Fibroblast of villous mesenchyme (primary cell): ENCODE results near the gene MRPL32. TPM values are rescaled to one million over a fixed set of nuclear protein-coding genes. Genes with fewer than 3 reads are reported as not detected.
A peak's percentile ranks its signal among the peaks of the same experiment; 100 is the strongest.

Experiments used
- DNase-seq: peaks from one replicate; pipeline ENCODE4 v3.0.0-alpha.2; 2010; ENCODE audit warnings: low read depth
- H3K4me3 ChIP-seq: 2 replicates; pipeline ENCODE4 v1.5.1; 2011; ENCODE audit warnings: low read depth, mild to moderate bottlenecking, low read length
- total RNA-seq: library from RNA; depleted of rRNA; stranded (reverse); fragments of >200 nt; gene quantifications from 2 replicates; pipeline ENCODE4 v1.2.3, GENCODE V29; 2012
- TF ChIP-seq, protein P1 (sequence below): IDR thresholded peaks from 2 replicates; pipeline ENCODE4 v1.5.1; 2012; ENCODE audit warnings: low read depth, mild to moderate bottlenecking, low read length; ENCODE audit not compliant: insufficient read depth

Gene MRPL32
- total RNA-seq, 1 donor: 46.6 TPM

DNA sequence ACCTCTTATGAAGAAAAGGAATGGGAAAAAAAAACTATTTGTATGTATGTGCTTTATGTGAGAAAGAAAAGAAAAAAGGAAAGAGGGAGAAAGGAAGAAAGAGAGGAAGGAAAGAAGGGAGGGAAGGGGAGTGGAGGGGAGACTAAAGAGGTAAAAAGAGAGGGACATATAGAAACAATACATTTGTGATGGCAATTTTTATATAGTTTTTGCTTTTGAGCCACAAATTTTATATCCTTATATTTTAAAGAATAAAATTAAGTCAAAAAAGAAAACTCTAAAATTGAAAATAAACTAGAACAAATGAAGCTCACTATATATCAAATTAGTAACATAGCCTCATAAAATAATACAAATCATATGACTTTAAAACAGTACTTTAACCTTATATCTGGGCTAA, 31.3 kb upstream of the MRPL32 start:
- no peak for DNase-seq
- TF ChIP-seq, protein P1, sequence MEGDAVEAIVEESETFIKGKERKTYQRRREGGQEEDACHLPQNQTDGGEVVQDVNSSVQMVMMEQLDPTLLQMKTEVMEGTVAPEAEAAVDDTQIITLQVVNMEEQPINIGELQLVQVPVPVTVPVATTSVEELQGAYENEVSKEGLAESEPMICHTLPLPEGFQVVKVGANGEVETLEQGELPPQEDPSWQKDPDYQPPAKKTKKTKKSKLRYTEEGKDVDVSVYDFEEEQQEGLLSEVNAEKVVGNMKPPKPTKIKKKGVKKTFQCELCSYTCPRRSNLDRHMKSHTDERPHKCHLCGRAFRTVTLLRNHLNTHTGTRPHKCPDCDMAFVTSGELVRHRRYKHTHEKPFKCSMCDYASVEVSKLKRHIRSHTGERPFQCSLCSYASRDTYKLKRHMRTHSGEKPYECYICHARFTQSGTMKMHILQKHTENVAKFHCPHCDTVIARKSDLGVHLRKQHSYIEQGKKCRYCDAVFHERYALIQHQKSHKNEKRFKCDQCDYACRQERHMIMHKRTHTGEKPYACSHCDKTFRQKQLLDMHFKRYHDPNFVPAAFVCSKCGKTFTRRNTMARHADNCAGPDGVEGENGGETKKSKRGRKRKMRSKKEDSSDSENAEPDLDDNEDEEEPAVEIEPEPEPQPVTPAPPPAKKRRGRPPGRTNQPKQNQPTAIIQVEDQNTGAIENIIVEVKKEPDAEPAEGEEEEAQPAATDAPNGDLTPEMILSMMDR: no peak
- H3K4me3 ChIP-seq: no peak overlapping the region

DNA sequence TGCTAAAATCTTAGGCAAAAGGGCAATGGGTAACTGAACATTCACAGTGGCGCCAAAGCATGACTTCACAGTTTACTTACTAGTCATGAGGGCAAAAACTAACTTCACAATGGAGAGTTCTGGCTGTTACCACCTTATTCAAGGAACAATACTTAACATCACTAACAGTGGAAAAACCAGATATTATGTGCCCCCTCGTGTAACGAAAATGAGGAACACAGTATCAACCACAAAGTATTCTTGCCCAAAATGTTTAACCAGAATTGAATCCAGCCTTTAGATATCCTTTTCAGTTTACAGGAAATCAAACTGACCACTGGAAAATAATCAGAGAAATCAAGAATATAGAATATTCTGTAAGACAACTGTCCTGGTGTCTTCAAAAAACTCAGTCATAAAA, 29.8 kb upstream of the MRPL32 start:
- no peak overlapping the region for H3K4me3 ChIP-seq
- TF ChIP-seq, protein P1: no peak
- no peak for DNase-seq

DNA sequence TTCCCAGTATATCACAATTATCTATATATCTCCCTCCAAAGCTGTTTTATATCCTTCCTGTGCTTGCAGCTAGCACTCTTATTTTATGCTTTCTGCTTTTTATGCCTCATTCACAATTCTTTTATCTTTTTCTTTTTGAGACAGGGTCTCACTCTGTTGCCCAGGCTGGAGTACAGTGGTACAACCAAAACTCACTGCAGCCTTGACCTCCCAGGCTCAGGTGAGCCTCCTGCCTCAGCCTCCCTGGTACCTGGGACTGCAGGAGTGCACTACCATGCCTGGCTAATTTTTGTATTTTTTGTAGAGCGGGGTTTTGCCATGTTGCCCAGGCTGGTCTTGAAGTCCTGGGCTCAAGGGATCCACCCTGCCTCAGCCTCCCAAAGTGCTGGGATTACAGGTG, 26.0 kb upstream of the MRPL32 start:
- no peak for DNase-seq
- TF ChIP-seq, protein P1: no peak
- no peak overlapping the region for H3K4me3 ChIP-seq

DNA sequence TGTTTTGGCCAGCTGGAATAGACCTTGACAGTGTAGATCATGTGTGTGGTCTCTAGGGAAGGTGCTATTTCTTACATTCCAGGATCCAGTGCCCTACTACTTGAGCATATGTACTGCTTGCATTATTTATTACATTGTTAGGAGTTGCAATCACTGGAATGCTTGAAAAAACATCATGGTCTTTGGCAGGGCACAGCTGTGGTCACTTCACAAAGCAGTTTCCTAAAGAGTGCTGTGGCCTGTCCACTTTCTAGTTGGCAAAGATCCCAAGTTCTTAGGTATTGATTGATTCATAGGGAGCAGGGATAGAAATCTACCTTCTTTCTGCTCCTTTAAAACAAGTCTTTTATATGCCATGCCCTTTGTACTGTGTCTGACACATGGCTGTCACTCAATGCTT, 24.9 kb upstream of the MRPL32 start:
- no peak for DNase-seq
- no peak overlapping the region for H3K4me3 ChIP-seq
- TF ChIP-seq, protein P1: no peak

DNA sequence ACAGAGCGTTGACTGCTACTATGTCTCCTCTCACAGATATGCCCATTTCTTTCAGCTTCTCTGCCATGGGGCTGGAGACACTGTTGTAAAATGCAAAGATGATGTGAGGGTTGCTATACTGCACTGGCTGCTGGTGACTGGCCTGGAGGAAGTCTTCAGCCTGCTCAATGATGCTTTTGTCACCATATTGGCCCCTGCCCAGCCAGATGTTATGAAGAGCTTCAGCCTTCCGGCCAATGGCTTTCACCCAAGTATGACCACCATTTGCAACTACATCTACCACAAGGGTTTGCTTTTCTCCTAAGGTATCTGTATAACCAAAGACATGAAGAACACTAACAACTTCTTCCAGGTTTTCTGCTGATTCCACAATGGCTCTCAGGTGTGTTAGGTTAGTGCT, 21.9 kb upstream of the MRPL32 start:
- no peak overlapping the region for H3K4me3 ChIP-seq
- TF ChIP-seq, protein P1: no peak
- no peak for DNase-seq

DNA sequence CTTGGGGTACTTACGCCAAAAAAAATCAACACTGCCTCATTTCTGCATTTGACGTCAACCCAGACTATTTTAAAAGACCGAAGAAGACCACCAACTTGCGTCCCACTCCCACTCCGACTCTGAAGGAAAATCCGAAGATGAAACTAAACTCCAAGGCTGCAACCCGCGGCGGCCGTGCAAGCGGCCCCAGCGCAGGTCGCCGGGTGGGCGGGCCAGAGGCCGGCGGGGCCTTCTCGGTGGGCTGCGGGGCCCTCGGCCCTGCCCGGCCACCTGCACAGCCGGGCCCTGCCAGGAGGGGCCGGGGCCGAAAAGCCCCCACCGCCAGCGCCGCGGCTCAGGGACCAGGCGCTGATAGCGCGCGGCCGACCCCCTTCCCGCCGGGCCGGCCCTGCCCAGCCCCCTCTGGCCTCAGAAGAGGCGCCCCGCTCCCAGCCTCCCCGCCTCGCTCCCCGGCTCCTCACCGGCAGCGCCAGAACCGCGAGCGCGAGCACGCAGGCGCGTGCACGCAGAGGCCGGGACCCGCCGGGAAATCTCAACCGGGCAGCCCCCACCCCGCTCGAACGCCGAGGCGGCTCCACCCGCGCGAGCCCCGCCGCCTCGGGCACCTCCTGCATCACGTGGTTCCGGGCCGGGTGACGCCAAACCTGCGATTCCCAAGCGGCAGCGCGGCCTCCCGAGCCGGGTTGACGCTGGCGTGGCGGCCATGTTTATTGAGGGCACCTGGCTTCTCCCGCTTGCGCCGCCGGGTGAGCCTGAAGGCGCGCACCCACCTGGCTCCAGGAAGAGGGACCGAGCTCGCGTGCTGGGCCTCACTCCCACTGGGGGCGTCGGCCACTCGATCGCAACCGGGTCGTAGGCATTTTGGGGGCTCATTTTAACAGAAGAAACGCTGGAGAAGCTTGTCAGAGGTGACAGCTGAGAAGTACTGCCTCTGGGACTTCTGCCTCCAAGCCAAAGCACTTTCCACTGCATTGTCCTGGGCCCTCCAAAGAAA, 20.4 kb upstream of the MRPL32 start, which contains the start of gene C7orf25:
C7orf25 (minus strand) TSS at position 617 of the 994 bp plus-strand sequence. CDS start 1,170 bp downstream, outside the sequence.
- peak within 1 kb of the TSS; percentile 69 for H3K4me3 ChIP-seq

More for the DNA sequence above, 20.4 kb upstream of the MRPL32 start, which contains the start of gene C7orf25:
- DNase-seq: peak; percentile 94
- TF ChIP-seq, protein P1: no peak
